ENCODE results near the gene CBX8. TPM values are rescaled to one million over a fixed set of nuclear protein-coding genes. Genes with fewer than 3 reads are reported as not detected.
A peak's percentile ranks its signal among the peaks of the same experiment; 100 is the strongest.

CBX8 gene
- total and polyA plus RNA-seq, 2 of the 13 experiments (the other 11 are each of a cell fraction or from before 2014, with no cell fraction given) = 0.34 to 12.6 TPM

DNA sequence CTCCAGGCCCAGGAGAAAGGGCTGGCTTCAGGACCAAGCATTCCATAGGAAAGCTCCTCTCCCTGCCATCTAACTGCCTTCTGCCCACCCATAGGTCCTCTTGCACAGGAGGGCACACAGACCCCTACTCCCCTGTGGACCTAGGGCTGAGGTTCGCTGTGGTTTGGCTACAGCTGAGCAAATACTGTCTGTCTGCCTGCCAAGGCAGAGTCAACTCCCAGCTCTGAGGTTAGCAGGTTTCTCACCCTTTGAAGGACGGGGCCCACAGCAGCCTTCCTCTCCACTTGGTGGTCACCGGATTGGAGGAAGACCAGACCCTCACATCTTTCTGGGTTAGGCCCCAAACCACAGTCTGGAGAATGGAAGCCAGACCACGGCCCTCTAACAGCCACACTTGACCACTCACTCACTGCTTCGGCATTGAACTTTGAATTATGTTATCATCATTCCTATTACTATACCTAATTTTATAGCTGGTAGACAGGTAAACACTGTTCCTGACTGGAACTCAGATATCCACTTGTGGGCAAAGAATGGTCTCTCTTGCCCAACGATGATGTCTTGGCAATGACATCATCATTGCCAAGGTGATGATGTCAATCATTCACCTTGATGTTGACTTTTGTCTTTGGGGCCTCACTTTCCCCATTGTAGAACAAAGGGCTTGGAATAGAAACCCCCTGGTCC, 28.2 kb upstream of the CBX8 start (continued):
- TF ChIP-seq, protein P1, sequence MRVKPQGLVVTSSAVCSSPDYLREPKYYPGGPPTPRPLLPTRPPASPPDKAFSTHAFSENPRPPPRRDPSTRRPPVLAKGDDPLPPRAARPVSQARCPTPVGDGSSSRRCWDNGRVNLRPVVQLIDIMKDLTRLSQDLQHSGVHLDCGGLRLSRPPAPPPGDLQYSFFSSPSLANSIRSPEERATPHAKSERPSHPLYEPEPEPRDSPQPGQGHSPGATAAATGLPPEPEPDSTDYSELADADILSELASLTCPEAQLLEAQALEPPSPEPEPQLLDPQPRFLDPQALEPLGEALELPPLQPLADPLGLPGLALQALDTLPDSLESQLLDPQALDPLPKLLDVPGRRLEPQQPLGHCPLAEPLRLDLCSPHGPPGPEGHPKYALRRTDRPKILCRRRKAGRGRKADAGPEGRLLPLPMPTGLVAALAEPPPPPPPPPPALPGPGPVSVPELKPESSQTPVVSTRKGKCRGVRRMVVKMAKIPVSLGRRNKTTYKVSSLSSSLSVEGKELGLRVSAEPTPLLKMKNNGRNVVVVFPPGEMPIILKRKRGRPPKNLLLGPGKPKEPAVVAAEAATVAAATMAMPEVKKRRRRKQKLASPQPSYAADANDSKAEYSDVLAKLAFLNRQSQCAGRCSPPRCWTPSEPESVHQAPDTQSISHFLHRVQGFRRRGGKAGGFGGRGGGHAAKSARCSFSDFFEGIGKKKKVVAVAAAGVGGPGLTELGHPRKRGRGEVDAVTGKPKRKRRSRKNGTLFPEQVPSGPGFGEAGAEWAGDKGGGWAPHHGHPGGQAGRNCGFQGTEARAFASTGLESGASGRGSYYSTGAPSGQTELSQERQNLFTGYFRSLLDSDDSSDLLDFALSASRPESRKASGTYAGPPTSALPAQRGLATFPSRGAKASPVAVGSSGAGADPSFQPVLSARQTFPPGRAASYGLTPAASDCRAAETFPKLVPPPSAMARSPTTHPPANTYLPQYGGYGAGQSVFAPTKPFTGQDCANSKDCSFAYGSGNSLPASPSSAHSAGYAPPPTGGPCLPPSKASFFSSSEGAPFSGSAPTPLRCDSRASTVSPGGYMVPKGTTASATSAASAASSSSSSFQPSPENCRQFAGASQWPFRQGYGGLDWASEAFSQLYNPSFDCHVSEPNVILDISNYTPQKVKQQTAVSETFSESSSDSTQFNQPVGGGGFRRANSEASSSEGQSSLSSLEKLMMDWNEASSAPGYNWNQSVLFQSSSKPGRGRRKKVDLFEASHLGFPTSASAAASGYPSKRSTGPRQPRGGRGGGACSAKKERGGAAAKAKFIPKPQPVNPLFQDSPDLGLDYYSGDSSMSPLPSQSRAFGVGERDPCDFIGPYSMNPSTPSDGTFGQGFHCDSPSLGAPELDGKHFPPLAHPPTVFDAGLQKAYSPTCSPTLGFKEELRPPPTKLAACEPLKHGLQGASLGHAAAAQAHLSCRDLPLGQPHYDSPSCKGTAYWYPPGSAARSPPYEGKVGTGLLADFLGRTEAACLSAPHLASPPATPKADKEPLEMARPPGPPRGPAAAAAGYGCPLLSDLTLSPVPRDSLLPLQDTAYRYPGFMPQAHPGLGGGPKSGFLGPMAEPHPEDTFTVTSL (CRISPR knock-in tag; IDR thresholded peaks at IDR 0.05; ENCODE audit: borderline replicate concordance) = 0 out of 2 replicates have a peak, but pooled peaks have one; percentile 13
- no peak for TF ChIP-seq ZSCAN25 (CRISPR knock-in tag; IDR thresholded peaks at IDR 0.05)

DNA sequence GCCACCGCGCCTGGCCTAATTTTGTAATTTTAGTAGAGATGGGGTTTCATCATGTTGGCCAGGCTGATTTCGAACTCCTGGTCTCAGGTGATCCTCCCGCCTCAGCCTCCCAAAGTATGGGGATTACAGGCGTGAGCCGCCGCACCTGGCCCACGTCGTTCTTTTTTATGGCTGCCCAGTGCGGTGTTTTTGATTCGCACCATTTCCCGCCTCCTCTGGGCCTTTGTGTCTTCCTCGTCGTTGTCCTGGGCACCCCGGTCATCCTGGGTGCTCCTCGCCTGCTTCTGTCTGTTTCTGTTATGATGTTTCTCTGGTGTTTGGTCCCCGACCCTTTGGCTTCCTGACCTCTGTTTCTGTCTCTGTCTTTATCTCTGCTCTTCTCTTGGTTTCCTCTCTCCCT, 27.4 kb upstream of the CBX8 start:
- no peak overlapping the region for H2AFZ ChIP-seq (ENCODE audit: low read length)
- ChIA-PET POLR2A (interaction anchor here (1.3 to 2.0 kb wide), 4 partner anchors 10 to 162 kb away, joined by 3 to 10 read pairs (median 5); partner anchors contain the start of genes CBX4 and CBX8), CTCF (ENCODE audit: low intra/inter-chr PET ratio, low total read pairs) (no interaction called here)
- TF ChIP-seq NR0B2 (CRISPR knock-in tag; IDR thresholded peaks at IDR 0.05) (no peak), TOPORS (CRISPR knock-in tag; IDR thresholded peaks at IDR 0.05) (0 out of 2 replicates have a peak, but pooled peaks have one; percentile 32)
- H3K4me2 ChIP-seq (ENCODE audit: low read depth, low read length) = no peak overlapping the region
- no TSS peak for BruUV-seq (replicated peaks)
- no peak for FAIRE-seq
- no peak overlapping the region for H3K9ac ChIP-seq (ENCODE audit: insufficient read depth, low read depth, low read length)
- H3K4me1 ChIP-seq (ENCODE audit: insufficient read depth, low read length) = peaks cover 97% of the 10 kb centered on the region
- intact Hi-C loops (cut with micrococcal nuclease; ENCODE audit: unreplicated experiment) (no loop called here), in situ Hi-C loops (cut with HindIII; ENCODE audit: extremely low pct_ligation_motif_present, low pct_unique_long_range_greater_than_20kb) (no loop called here)
- H3K79me2 ChIP-seq (ENCODE audit: insufficient read depth, low read length) = no peaks in the 10 kb centered on the region
- no peak overlapping the region for H3K27ac ChIP-seq (ENCODE audit: extremely low read length, insufficient read depth, low read length)
- H4K20me1 ChIP-seq (ENCODE audit: insufficient read depth, low read length) = no peaks in the 10 kb centered on the region
- no peaks in the 10 kb centered on the region for H3K9me3 ChIP-seq (ENCODE audit: low read length)
- 93% methylated on average over 17 of the region's 17 CpGs for WGBS (ENCODE audit: low lambda C conversion rate)
- no peak for ATAC-seq
- peaks cover 3 to 7% of the 10 kb centered on the region in 2 experiments; a peak in 3 of 5 replicates for H3K27me3 ChIP-seq (ENCODE audit: control insufficient read depth in 1 of 2, insufficient read depth in 2 of 2, low read length in 2 of 2)
- no peaks in the 10 kb centered on the region for H3K36me3 ChIP-seq (replicated peaks in 1 of 2; ENCODE audit: control insufficient read depth in 1 of 2, insufficient read depth in 2 of 2, low read length in 2 of 2)
- no peak overlapping the region for H3K4me3 ChIP-seq (replicated peaks in 1 of 3; ENCODE audit: insufficient read depth in 1 of 3, low read depth in 2 of 3, low read length in 3 of 3)
- no peak for DNase-seq (ENCODE audit: low spot score)

All from HepG2 (cell line).